Inflammatory macrophage treated with lipopolysaccharide for 1 hour (primary cell): ENCODE data around the gene ONECUT2.

Experiments used
- DNase-seq, 2 donors: peaks; one replicate each; pipeline ENCODE4 v3.0.0-alpha.2; 2020 to 2022

Gene ONECUT2

GRCh38 chr18:57533006-57533867 is 98.1 kb downstream of the ONECUT2 start:
- no peak for DNase-seq

DNA sequence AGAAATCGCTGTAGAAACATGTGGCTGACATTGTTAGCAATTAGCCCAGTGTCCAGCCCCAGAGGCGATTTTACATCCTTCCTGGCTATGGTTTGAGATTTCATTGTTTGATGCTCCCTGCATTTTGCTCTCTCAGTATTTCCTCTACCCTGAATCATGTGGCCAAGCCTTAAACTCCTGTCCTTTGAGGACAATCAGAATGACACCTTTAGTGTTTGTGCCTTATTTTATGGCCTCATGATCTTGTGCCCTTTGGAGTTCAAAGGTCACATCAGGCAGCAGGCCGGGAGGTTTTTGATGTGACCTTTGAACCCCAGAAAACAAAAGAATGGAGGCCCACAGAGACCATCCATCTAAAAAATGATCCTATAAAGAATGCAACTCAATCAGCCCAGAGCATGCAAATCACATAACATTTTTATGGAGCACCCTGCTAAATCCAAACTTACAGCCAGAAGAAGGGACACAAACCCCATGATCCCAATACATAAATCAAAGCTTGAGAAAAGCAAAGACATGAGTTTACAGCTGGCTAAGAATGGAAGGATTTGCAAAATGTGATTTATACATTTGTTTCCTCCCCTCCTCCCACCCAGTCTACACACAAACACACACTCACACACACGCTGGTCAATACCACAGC is 98.8 kb downstream of the ONECUT2 start:
- DNase-seq, result no peak

DNA sequence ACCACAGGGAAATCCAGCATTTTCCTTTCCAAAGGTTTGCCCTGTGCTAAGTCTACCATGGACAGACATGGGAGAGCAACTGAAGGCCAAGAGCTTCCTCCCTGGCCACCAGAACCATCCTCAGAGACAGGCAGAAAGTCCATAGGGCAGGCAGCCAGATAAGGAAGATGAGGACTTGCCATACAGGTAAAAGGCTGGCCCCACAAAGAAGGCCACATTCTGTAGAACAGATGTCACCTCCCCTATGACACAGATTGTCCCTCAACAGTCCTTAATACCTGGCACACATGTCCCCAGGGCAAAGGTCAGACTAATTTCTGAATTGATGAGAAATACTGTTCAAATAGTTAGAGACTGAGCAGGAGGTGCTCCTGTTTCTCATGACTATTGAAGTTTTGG is 99.3 kb downstream of the ONECUT2 start:
- no peak for DNase-seq

- no peak for DNase-seq
Measured at GRCh38 chr18:57538614-57539013, 103.4 kb downstream of the ONECUT2 start.

- no peak for DNase-seq
Measured at GRCh38 chr18:57539702-57540101, 104.5 kb downstream of the ONECUT2 start.
